Mononuclear cell (primary cell): ENCODE measurements around the gene TACSTD2. TPM values are rescaled to one million over a fixed set of nuclear protein-coding genes. Genes with fewer than 3 reads are reported as not detected.

Experiments used
- total RNA-seq: library from RNA; depleted of rRNA; stranded (reverse); fragments of >200 nt; gene quantifications from one replicate; pipeline ENCODE4 v1.2.3, GENCODE V29; 2012

Gene TACSTD2
- total RNA-seq, 1 donor = under 0.01 TPM

Other genes starting within 250 kb of the TACSTD2 start
- gene OMA1, start 30.5 kb downstream of the TACSTD2 start, total RNA-seq = 80.9 TPM
- gene MYSM1, start 122.8 kb upstream of the TACSTD2 start, total RNA-seq = 52.8 TPM
- gene JUN, start 206.8 kb upstream of the TACSTD2 start, total RNA-seq = 1,080 TPM